ENCODE results near the gene LMOD1.

LMOD1 gene

DNA sequence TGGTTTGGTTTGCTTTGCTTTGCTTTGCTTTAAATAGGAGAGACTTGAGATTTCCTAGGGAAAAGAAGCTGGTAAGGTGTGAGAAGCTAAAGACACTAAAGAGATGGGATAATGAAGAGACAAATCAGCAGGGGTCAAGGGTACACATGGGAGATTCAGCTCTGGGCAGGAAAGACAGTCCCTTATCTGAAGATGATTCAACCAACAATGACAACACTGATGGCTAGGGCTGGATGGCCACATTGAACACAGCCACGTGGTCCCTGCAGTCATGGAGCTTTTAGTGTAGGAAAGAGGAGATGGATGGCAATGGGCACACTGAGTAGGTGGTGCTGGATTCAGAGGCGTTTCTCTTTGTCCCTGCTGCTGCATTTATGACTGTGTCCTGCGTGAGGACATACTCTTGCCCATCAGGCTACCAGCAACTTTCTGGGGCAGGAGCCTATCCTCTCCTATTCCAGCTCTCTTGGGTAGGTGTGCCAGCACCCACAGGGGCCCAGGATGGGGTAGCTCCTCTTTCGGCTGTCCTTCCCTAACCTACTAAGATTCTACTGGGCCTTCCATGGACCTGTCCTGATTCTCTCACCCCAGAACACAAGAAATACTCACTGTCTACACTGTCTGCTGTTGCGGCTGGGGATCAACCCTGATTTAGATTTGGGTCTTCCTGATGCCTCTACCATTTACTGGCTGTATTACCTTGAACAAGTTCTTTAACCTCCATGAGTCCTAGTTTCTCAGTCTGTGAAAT is 59.1 kb downstream of the LMOD1 start:
- FAIRE-seq (peak; percentile 35), DNase-seq (ENCODE audit: insufficient read length, low spot score) (no peak)
- TF ChIP-seq, protein P1, sequence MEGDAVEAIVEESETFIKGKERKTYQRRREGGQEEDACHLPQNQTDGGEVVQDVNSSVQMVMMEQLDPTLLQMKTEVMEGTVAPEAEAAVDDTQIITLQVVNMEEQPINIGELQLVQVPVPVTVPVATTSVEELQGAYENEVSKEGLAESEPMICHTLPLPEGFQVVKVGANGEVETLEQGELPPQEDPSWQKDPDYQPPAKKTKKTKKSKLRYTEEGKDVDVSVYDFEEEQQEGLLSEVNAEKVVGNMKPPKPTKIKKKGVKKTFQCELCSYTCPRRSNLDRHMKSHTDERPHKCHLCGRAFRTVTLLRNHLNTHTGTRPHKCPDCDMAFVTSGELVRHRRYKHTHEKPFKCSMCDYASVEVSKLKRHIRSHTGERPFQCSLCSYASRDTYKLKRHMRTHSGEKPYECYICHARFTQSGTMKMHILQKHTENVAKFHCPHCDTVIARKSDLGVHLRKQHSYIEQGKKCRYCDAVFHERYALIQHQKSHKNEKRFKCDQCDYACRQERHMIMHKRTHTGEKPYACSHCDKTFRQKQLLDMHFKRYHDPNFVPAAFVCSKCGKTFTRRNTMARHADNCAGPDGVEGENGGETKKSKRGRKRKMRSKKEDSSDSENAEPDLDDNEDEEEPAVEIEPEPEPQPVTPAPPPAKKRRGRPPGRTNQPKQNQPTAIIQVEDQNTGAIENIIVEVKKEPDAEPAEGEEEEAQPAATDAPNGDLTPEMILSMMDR (IDR thresholded peaks at IDR 0.05; ENCODE audit: insufficient read depth, missing control alignments) = no peak

DNA sequence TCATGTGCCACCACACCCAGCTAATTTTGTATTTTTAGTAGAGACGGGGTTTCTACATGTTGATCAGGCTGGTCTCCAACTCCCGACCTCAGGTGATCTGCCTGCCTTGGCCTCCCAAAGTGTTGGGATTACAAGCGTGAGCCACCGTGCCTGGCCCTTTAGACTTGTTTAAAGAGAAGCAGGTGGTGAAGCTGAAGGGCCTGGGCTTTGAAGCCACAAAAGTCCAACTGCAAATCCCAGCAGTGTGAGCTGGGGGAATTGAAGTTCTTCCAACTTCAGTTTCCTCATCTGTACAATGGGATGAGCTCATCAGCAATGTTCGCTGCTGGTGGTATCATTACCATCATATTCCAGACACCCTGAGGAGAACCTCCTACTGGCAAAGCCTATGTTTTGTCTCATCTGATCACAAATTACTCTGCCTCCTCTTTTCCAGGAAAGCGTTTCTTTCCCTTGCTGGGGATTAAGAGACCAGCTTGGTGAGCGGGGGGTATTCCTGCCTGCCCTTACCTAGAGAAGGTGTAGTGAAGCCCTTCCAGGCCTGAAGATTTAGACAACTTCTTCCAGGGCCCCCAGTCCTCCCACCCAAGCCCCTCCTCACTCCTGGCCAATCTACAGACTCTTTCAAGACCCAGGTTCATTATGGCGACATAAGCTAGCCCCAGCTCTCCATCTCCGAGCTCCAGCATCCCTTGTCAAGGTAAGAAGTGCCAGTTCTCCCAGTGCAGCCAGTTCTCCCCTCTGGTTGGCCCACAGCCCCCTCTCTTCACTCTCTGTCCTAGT is 60.1 kb downstream of the LMOD1 start:
- FAIRE-seq = no peak

DNA sequence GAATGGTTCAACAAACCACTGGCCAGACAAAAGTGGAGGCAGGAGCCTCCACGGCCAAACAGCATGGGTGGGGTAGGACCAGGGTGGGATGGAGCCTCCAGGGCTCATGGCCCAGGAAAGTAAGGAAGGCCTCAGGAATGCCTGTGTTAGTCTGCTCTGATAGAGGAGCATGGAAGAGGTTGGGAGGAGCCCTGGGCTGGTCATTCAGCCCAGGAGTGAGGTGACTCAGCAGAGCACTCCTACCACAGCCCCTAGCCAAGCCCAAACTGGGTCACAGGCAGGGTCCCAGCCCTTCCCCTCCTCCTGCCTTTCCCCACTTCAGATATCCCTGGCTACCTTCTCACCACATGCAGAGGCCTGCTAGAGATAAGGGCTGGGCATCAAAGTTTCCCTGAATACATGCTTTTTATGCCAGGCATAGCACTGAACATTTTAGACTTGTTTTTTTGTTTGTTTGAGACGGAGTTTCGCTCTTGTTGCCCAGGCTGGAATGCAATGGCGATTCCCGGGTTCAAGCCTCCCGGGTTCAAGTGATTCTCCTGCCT is 60.7 kb downstream of the LMOD1 start:
- FAIRE-seq (no peak), DNase-seq (ENCODE audit: insufficient read length, low spot score) (no peak)
- TF ChIP-seq, protein P1 (IDR thresholded peaks at IDR 0.05; ENCODE audit: insufficient read depth, missing control alignments) = no peak

More for the DNA sequence above, 60.1 kb downstream of the LMOD1 start:
- no peak for DNase-seq (ENCODE audit: insufficient read length, low spot score)
- TF ChIP-seq, protein P1 (IDR thresholded peaks at IDR 0.05; ENCODE audit: insufficient read depth, missing control alignments) = no peak

DNA sequence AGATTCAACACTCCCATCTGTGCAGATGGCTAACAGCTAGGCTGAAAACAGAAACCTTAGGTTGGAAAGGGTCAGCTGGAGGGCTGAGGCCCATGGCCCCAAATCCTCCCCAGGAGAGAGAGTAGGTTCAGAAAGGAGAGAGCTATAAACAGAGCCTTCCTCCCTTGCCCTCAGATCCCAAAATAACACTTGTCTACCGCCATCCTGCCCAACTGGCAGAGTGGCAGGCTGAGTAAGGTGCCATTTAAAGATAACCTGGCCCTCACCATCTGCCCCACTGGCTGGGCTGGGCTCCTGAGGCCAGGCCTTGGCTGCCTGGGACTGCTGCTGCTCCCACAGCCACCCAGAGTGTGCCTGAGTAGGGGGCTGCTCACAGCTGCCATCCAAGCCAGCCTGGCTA is 61.9 kb downstream of the LMOD1 start:
- DNase-seq (ENCODE audit: insufficient read length, low spot score) = no peak
- no peak for FAIRE-seq
- TF ChIP-seq, protein P1 (IDR thresholded peaks at IDR 0.05; ENCODE audit: insufficient read depth, missing control alignments) = no peak

DNA sequence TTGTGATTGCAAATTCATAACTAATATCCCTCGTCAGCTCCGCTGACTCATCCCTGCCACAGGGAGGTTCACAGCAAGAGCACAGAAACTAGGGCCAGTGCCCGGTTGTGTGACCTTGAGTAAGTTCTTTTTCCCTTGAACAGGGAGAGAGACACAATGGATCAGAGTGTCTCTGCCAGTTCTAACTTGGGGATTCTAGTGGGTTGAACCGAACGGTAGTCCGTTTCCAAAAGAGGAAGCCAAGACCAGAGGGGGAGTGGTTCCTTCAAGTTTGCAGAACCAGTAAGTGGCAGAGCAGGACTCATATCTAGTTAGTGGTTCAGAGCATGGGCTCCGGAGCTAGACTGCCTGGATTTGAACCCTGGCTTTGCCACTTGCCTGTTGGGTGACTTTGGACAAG is 62.6 kb downstream of the LMOD1 start:
- TF ChIP-seq, protein P1 (IDR thresholded peaks at IDR 0.05; ENCODE audit: insufficient read depth, missing control alignments) = no peak
- no peak for DNase-seq (ENCODE audit: insufficient read length, low spot score)
- no peak for FAIRE-seq

DNA sequence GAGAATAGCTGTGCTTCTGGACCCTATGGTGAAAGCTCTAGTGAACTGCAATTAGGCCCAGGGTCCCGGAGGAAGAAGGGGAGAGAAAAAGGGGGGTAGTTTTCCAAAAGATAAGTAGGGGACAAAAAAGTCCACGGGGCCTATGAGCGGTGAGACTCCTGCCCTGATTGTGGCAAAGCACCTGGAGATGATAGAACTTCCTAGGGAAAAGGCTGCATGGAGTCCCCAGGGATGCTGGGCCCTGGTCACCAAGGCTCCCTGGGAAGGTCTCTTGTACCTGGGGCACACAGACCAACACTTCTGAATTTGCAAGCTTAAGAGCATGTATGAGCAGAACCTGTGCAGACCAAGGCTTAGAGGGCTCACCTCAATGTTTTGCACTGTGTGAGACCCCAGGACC is 63.1 kb downstream of the LMOD1 start:
- TF ChIP-seq, protein P1 (IDR thresholded peaks at IDR 0.05; ENCODE audit: insufficient read depth, missing control alignments) = no peak
- FAIRE-seq (no peak), DNase-seq (ENCODE audit: insufficient read length, low spot score) (no peak)
